HG02852 (cell line): ENCODE measurements around the gene HAND1.
A peak's percentile ranks its signal among the peaks of the same experiment; 100 is the strongest.

Experiments
- ATAC-seq: cut with Tn5 transposase; IDR thresholded peaks from one replicate; pipeline ENCODE4 v1.9.1; 2021; ENCODE audit warnings: mild to moderate bottlenecking, moderate library complexity; ENCODE audit not compliant: unreplicated experiment

Gene HAND1

GRCh38 chr5:154479944-154480750 lies 2.1 kb upstream of the HAND1 start:
- ATAC-seq: peak; percentile 40

GRCh38 chr5:154479160-154479943 lies 1.3 kb upstream of the HAND1 start:
- ATAC-seq: no peak

GRCh38 chr5:154478752-154479159 lies 729 bp upstream of the HAND1 start:
- ATAC-seq: no peak

GRCh38 chr5:154477382-154478223 lies 424 bp downstream of the HAND1 start:
- ATAC-seq: no peak

GRCh38 chr5:154476354-154477205 lies 1.4 kb downstream of the HAND1 start:
- ATAC-seq: no peak

GRCh38 chr5:154475591-154476353 lies 2.3 kb downstream of the HAND1 start:
- ATAC-seq: no peak

GRCh38 chr5:154474396-154475334 lies 3.4 kb downstream of the HAND1 start:
- ATAC-seq: no peak

GRCh38 chr5:154473581-154474283 lies 4.3 kb downstream of the HAND1 start:
- no peak for ATAC-seq

- ATAC-seq: no peak
Measured at GRCh38 chr5:154472871-154473580, 5.0 kb downstream of the HAND1 start.

- ATAC-seq: no peak
Measured at GRCh38 chr5:154470947-154471870, 6.8 kb downstream of the HAND1 start.

- ATAC-seq: no peak
Measured at GRCh38 chr5:154470137-154470536, 7.9 kb downstream of the HAND1 start.

- peak; percentile 98 for ATAC-seq
Measured at GRCh38 chr5:154467655-154468354, 10.2 kb downstream of the HAND1 start.

GRCh38 chr5:154466671-154467070 lies 11.4 kb downstream of the HAND1 start:
- no peak for ATAC-seq

- no peak for ATAC-seq
Measured at GRCh38 chr5:154466147-154466546, 11.9 kb downstream of the HAND1 start.

GRCh38 chr5:154465169-154465568 lies 12.9 kb downstream of the HAND1 start:
- no peak for ATAC-seq

GRCh38 chr5:154464438-154464837 lies 13.6 kb downstream of the HAND1 start:
- no peak for ATAC-seq
